Measurements from ENCODE around the gene MIAT. TPM values are rescaled to one million over a fixed set of nuclear protein-coding genes. Genes with fewer than 3 reads are reported as not detected.
"Not testable (repeated sequence)": the region's sequence is repeated elsewhere in the genome, so short reads cannot be mapped to it uniquely, and the experiment has no call there.

Gene MIAT
- 249 and 268 TPM in 2 replicates for total RNA-seq

GRCh38 chr22:26656891-26657851 lies at the start of gene MIAT:
Gene MIAT, plus strand, starts transcription at chr22:26657588.
- intact Hi-C loops (cut with micrococcal nuclease) = loop anchor here (1.0 to 5.0 kb wide), 5 partner anchors 8 to 1590 kb away; partner anchors contain the start of genes TFIP11 and TPST2

GRCh38 chr22:26608129-26608528 lies 49.3 kb upstream of the MIAT start:
- intact Hi-C loops (cut with micrococcal nuclease) = no loop called here

DNA sequence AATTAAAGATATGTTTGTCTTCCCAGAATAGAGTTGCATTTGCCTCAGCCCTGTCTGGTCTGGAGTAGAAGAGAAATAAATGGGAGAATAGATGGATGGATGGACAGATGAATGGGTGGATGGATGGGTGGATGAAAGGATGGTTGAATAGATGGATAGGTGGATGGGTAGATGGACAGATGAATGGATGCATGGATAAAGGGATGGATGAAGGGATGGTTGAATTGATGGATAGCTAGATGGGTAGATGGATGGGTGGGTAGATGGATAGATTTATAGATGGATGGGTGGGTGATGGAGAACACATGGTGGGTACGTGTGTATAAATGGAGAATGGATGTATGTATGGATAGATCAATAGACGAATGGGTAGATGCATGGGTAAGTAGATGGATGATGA lies 48.1 kb upstream of the MIAT start:
- intact Hi-C loops (cut with micrococcal nuclease) = no loop called here

DNA sequence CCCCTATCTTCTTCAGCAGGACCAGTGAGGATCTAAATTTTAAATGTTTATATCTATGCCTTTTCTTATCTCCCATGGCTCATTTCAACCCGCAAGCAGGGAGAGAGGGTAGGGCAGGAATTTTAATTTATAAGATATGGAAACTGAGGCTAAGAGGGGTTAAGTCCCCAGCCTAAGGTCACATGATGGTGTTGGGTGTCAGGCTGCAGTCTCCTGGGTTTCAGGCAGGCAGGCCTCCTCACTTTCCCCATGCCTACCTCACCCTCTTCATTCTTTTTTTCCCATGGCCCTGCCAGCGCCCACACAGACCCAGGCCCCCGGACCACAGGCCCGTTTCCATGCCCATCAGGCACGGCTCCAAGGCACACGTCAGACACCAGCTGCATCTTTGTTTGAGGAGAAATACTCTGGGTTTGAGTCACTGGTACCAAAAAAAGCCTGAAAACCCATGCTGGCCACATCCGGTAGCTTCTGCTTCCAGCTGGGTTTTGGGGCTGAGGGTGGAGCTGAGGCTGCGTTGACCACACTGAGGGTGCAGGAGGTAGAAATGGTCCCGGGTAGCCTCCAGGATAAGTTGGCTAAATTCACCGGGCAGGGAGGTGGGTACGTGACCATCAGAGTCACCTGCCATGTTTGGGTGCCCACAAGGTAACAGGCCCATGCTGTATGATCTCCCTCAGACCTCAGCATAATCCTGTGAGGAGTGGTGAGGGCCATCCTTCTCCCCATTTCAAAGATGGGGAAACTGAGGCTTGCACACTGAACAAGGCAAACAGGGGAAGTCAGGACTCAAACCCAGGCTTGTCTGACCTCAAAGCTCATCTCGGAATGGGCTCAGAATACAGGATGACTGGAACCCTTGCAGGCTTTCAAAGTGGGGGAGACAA lies 47.1 kb upstream of the MIAT start:
- intact Hi-C loops (cut with micrococcal nuclease) = loop anchor here (2.0 kb wide), 1 partner anchor 18 kb away; no protein-coding TSS in a partner anchor

GRCh38 chr22:26610996-26611395 lies 46.4 kb upstream of the MIAT start:
- intact Hi-C loops (cut with micrococcal nuclease) = loop anchor here (2.0 kb wide), 1 partner anchor 18 kb away; no protein-coding TSS in a partner anchor

DNA sequence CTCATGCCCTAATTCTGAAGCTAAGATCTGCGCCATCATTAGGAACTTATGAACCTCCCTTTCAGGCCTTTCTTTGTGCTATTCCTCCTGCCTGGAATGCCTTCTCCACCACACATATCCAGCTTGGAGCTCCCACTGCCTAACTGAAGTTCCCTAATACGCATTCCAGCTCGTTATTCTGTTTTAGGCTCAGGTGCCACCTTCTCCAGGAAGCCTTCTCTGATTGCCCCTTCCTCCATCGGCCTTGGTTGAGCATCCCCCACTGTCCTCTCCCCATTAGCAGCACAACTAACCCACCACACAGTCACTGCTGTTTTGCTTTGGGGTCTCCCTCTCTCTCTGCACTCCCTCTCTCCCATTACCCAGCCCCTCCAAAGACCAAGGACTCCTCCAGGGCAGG lies 44.7 kb upstream of the MIAT start:
- intact Hi-C loops (cut with micrococcal nuclease) = no loop called here

DNA sequence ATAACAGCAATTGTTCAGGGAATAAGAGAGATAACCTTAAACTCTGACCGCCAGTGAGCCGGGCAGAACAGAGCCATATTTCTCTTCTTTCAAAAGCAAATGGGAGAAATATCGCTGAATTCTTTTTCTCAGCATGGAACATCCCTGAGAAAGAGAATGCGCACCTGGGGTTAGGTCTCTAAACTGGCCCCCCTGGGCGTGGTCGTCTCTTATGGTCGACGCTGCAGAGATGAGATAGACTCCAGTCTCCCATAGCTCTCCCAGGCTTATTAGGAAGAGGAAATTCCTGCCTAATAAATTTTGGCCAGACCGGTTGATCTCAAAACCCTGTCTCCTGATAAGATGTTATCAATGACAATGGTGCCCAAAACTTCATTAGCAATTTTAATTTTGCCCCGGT lies 43.6 kb upstream of the MIAT start:
- intact Hi-C loops (cut with micrococcal nuclease) = not testable (repeated sequence)

GRCh38 chr22:26614322-26614721 lies 43.1 kb upstream of the MIAT start:
- intact Hi-C loops (cut with micrococcal nuclease) = no loop called here

GRCh38 chr22:26615149-26615548 lies 42.2 kb upstream of the MIAT start:
- intact Hi-C loops (cut with micrococcal nuclease) = no loop called here

DNA sequence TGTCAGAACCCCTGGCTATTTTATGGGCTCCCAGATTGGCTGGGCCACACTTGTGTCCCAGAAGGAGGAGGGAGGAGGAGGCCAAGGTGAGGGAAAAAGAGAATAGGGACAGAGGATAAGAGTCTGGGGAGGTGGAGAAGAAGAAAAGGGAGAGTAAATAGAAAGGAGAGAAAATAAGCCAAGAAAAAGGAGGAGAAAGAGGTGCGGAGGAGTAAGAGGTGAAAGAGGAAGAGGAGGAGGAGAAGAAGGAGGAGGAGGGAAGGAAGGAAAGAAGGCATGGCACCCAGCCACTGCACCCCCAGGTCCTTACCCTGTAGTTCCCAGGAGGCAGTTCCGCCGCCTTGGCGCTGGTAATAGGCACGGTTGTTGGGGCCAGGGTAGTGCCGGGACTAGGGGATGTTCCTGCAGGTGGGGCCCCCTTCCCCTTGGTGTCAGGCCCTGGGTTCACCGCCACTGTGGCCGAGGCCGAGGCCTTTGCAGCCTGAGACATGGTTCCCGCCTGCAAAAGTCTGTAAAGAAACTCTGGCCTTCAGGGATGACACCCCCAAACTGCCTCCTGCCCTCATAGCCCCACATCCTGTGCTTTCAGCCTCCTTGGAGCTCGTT lies 41.5 kb upstream of the MIAT start:
- intact Hi-C loops (cut with micrococcal nuclease) = no loop called here

DNA sequence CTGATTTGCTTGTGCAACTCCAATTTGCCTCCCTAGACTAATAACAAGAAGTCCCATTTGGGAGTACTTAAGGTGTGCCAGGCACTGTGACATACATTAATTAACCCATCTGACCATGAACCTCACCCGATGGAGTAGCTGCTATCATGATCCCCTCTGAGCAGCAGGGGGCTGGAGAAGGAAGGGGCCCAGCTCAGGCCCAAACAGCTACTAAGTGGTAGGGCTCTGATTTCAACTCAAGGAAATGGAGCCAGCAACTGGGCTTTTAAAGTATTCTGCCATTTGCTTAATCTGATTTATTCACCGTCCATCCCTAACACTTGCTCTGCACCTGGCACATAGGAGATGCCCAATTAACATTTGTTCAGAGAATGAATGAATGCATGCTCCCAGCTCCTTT lies 40.7 kb upstream of the MIAT start:
- intact Hi-C loops (cut with micrococcal nuclease) = no loop called here

- intact Hi-C loops (cut with micrococcal nuclease) = no loop called here
Observed at GRCh38 chr22:26617271-26618199, 39.9 kb upstream of the MIAT start, which contains the start of gene CRYBB1. Gene CRYBB1, minus strand, starts transcription at chr22:26618027. Its CDS starts 1,708 bp downstream, at chr22:26616319.

DNA sequence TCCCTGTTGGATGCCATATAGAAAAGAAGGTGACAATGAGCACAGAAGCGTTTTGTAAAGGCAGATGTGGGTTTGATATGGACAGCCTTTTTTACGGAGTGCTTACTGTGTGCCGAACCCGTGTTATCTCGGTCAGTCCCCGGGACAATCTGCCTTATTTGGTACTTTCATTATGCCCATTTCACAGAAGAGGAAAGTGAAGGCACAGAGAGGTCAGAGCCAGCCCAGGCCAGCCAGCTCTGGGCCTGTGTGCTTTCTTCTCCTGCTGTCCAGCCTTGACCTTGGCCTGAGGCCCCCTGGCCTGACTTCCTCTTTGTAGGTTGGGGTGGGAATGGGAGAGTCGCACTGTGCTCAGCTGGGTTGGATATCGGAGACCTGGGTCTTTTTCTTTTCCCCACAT lies 38.9 kb upstream of the MIAT start:
- intact Hi-C loops (cut with micrococcal nuclease) = no loop called here

GRCh38 chr22:26619510-26619909 lies 37.9 kb upstream of the MIAT start:
- intact Hi-C loops (cut with micrococcal nuclease) = no loop called here

- intact Hi-C loops (cut with micrococcal nuclease) = no loop called here
Observed at GRCh38 chr22:26620197-26620596, 37.2 kb upstream of the MIAT start.

- intact Hi-C loops (cut with micrococcal nuclease) = no loop called here
Observed at GRCh38 chr22:26621663-26622062, 35.7 kb upstream of the MIAT start, which contains the start of gene CRYBA4. Gene CRYBA4, plus strand, starts transcription at chr22:26621963. Its CDS starts 634 bp downstream, at chr22:26622597.

GRCh38 chr22:26623984-26624383 lies 33.4 kb upstream of the MIAT start:
- intact Hi-C loops (cut with micrococcal nuclease) = no loop called here

DNA sequence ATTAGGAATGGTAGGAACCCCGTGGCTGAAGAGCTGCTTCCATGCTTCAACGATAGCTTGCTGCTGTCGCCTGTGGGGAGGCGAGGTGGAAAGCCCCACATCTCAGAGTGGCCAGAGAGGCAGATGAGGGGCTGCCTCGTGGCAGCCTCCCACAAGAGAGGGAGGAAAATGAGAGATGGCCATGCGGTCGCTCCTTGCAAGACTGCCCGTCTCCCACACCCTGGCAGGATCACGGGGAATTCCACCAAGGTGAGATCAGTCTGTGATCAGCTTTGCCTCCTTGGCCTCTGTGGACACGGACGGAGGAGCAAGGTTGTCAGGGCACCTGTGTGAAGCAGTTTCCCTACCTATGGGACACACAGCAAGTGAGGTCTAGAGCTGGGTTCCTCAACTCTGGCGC lies 32.6 kb upstream of the MIAT start:
- intact Hi-C loops (cut with micrococcal nuclease) = no loop called here

- intact Hi-C loops (cut with micrococcal nuclease) = no loop called here
Observed at GRCh38 chr22:26629988-26630761, 27.2 kb upstream of the MIAT start.

All from T-helper 1 cell treated with Interleukin-12 subunit alpha and Interleukin-12 subunit beta and Interleukin-4 antibody, amounts not matched to agents 30 ng/mL and 1 ng/mL, for 36 hours (primary cell).